GM12875 (cell line): ENCODE data around the gene RBM20.

ENCODE experiments used
- H3K4me3 ChIP-seq: one replicate; pipeline ENCODE4 v1.5.1; 2011; ENCODE audit warnings: low read depth, low read length, control low read depth
- CTCF ChIP-seq: IDR thresholded peaks from 2 replicates; pipeline ENCODE4 v1.5.1; 2011; ENCODE audit warnings: low read depth, mild to moderate bottlenecking, control low read depth, inconsistent platforms, low read length, moderate library complexity, borderline replicate concordance; ENCODE audit not compliant: insufficient read depth

The RBM20 gene

GRCh38 chr10:110880012-110880411 lies 235.9 kb downstream of the RBM20 start:
- TF ChIP-seq CTCF = no peak
- H3K4me3 ChIP-seq = no peak overlapping the region

GRCh38 chr10:110881247-110881646 lies 237.1 kb downstream of the RBM20 start:
- TF ChIP-seq CTCF = no peak
- H3K4me3 ChIP-seq = no peak overlapping the region

DNA sequence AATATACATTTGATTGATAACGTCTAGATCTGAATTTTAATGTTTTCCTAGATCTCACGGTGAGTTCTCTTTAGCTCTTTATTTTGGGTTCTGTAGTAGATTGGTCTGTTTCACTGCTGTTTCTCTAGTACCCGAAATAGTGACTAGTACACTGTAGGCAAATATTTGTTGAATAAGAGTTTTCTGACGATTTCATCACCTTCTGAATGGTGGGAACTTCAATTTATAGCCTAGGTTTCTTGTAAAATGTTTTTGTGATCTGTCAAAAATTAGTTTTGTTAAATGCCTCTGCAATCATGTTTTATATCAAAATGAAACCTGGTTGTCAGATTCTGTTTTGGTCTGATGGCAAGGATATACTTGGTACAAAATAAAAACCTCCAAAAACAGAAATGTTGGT lies 237.8 kb downstream of the RBM20 start:
- TF ChIP-seq CTCF = no peak
- no peak overlapping the region for H3K4me3 ChIP-seq

GRCh38 chr10:110883924-110884323 lies 239.8 kb downstream of the RBM20 start:
- TF ChIP-seq CTCF = no peak
- no peak overlapping the region for H3K4me3 ChIP-seq

DNA sequence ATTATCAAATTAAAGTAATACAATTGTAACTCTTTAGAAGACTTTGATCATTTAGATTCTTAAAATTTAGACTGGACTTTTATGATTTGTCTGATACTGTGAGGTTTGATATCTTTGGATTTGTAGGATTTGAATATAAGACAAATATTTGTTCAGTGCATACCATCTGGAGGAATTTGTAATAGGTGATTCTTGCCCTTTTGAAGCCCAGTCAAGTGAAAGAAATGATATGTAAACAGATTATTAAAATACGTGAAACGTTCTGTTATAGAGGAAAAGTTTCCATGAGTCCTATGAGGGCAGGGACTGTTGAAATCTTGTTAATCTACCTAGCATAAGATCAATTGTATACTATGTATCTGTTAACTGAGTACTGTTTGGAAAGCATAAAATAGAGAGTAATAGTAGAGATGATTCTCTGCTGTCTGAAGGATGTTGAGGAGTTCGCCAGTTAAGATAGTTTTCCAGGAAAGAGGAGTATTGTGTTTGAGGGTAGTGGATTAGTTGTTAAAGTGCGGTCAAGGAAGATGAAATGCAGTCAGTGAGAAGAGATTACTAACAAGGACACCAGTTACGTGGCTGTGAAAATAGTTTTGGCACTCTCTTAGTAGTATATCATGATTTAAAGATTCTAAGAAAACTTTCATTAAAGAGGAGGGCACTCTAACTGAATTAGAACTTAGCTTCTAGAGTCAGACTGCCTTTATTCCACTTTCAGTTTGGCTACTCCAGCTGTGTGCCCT lies 242.0 kb downstream of the RBM20 start:
- no peak for TF ChIP-seq CTCF
- no peak overlapping the region for H3K4me3 ChIP-seq

DNA sequence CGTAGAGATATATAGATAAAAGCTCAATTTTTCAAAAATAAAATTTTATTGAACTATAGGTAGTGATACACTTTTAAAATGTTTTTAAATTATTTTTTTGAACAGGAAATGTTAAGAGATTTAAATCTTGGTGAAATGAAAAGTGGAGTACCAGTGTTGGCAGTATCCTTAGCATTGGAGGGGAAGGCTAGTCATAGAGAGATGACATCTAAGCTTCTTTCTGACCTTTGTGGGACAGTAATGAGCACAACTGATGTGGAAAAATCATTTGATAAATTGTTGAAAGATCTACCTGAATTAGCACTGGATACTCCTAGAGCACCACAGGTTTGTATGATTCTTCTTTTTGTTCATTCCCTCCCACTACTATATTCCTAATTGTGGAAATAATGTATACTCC lies 243.4 kb downstream of the RBM20 start:
- no peak overlapping the region for H3K4me3 ChIP-seq
- TF ChIP-seq CTCF = no peak
